ENCODE results near the gene RAD51B. TPM values are rescaled to one million over a fixed set of nuclear protein-coding genes. Genes with fewer than 3 reads are reported as not detected.

The RAD51B gene
- total and polyA plus RNA-seq, 9 of the 15 experiments (the other 6 are each of a cell fraction or from before 2014, with no cell fraction given): 8.5 to 17.3 (median 11.3) TPM

- Histone ChIP-seq H3K4me1 (replicated peaks in 1 of 2; ENCODE audit: control insufficient read depth in 2 of 2, insufficient read depth in 2 of 2, low read length in 2 of 2) (peaks cover 0 to 7% of the 10 kb centered on the region in 2 experiments; a peak in 2 of 5 replicates), H3K27ac (ENCODE audit: extremely low read depth, low read depth, low read length) (no peak overlapping the region), H3K9me3 (replicated peaks; ENCODE audit: control insufficient read depth, insufficient read depth, low read depth, low read length) (no peaks in the 10 kb centered on the region), H3K4me3 (no peak overlapping the region), H4K20me1 (replicated peaks; ENCODE audit: control insufficient read depth, insufficient read depth, low read length) (no peaks in the 10 kb centered on the region), H3K9me1 (ENCODE audit: control insufficient read depth, insufficient read depth, low read length) (no peaks in the 10 kb centered on the region), H3K79me2 (ENCODE audit: control insufficient read depth, insufficient read depth, low read length) (no peaks in the 10 kb centered on the region), H3K9ac (ENCODE audit: insufficient read depth in 1 of 2, low read depth in 2 of 2, low read length in 2 of 2) (no peak overlapping the region), H3K36me3 (ENCODE audit: control insufficient read depth, insufficient read depth, low read length) (no peaks in the 10 kb centered on the region), H2AFZ (ENCODE audit: low read depth, low read length) (no peak overlapping the region), H3K27me3 (ENCODE audit: control insufficient read depth in 2 of 2, insufficient read depth in 2 of 2, low read length in 2 of 2) (no peaks in the 10 kb centered on the region), H3K4me2 (ENCODE audit: insufficient read depth, low read length) (no peak overlapping the region)
- BruUV-seq (replicated peaks): no TSS peak
- ChIA-PET POLR2A (no interaction called here), CTCF (ENCODE audit: low intra/inter-chr PET ratio) (no interaction called here)
- ATAC-seq (no peak), DNase-seq (ENCODE audit: extremely low read depth in 1 of 4, low spot score in 3 of 4) (no peak), FAIRE-seq (no peak)
- intact Hi-C loops (cut with micrococcal nuclease) (no loop called here), in situ Hi-C loops (cut with MboI) (no loop called here)
- 21% methylated on average over 4 of the region's 4 CpGs for WGBS (ENCODE audit: insufficient coverage, low coverage, missing lambda C conversion rate)
- no peak for TF ChIP-seq ZFPM2 (CRISPR knock-in tag; IDR thresholded peaks at IDR 0.05)
- TF ChIP-seq ERF (CRISPR knock-in tag; IDR thresholded peaks at IDR 0.05): no peak
- TF ChIP-seq ATF1 (CRISPR knock-in tag; IDR thresholded peaks at IDR 0.05): no peak
- no peak for TF ChIP-seq ATF1 (tag; IDR thresholded peaks at IDR 0.05)
- TF ChIP-seq ARID4B (CRISPR knock-in tag; IDR thresholded peaks at IDR 0.05): no peak
- TF ChIP-seq RNF219 (CRISPR knock-in tag; IDR thresholded peaks at IDR 0.05): no peak
- TF ChIP-seq RFX1 (IDR thresholded peaks at IDR 0.05): no peak
- TF ChIP-seq ZNF23 (CRISPR knock-in tag; IDR thresholded peaks at IDR 0.05): no peak
- TF ChIP-seq ZBTB33 (CRISPR knock-in tag; IDR thresholded peaks at IDR 0.05): no peak
- no peak for TF ChIP-seq TFAP4 (CRISPR knock-in tag; IDR thresholded peaks at IDR 0.05; ENCODE audit: borderline replicate concordance)
- TF ChIP-seq CHD1 (IDR thresholded peaks at IDR 0.05; ENCODE audit: low read length): no peak
- TF ChIP-seq ZBTB8A (IDR thresholded peaks at IDR 0.05; ENCODE audit: partially characterized antibody): no peak
- TF ChIP-seq HDAC1 (IDR thresholded peaks at IDR 0.05): no peak
Measured at GRCh38 chr14:68160779-68161546, 341.4 kb downstream of the RAD51B start.

Measured in K562 (cell line).